CD4-positive, CD25-positive, alpha-beta regulatory T cell (primary cell): ENCODE measurements around the gene HMGCR. TPM values are rescaled to one million over a fixed set of nuclear protein-coding genes. Genes with fewer than 3 reads are reported as not detected.
"Not testable (repeated sequence)": the region's sequence is repeated elsewhere in the genome, so short reads cannot be mapped to it uniquely, and the experiment has no call there.

ENCODE experiments used
- ATAC-seq, 2 donors: fragments of 150-1000 bp; cut with Tn5 transposase; one replicate each; pipeline ENCODE4 v1.10.0; 2021; ENCODE audit warnings: low read depth in 2 of 2, moderate number of reproducible peaks in 2 of 2, moderate library complexity in 1 of 2
- DNase-seq, 3 donors: peaks; one replicate each; pipeline versions ENCODE4 v3.0.0 to v3.0.0-alpha.2; 2012 to 2022; ENCODE audit warnings: mixed read lengths in 1 of 3
- H3K27ac ChIP-seq: one replicate; pipeline ENCODE4 v1.7.0; 2013; ENCODE audit warnings: mild to moderate bottlenecking, low read length; ENCODE audit not compliant: insufficient read depth, poor library complexity, severe bottlenecking
- H3K27me3 ChIP-seq: one replicate; pipeline ENCODE4 v1.7.0; 2013; ENCODE audit warnings: low read length; ENCODE audit not compliant: control insufficient read depth, insufficient read depth
- H3K36me3 ChIP-seq: one replicate; pipeline ENCODE4 v1.7.0; 2013; ENCODE audit warnings: mild to moderate bottlenecking, low read length, moderate library complexity; ENCODE audit not compliant: control insufficient read depth, insufficient read depth
- H3K4me1 ChIP-seq: 2 replicates; pipeline ENCODE4 v1.7.0; 2013; ENCODE audit warnings: mild to moderate bottlenecking, low read length; ENCODE audit not compliant: insufficient read depth, control insufficient read depth, poor library complexity, severe bottlenecking
- H3K4me3 ChIP-seq: one replicate; pipeline ENCODE4 v1.7.0; 2013; ENCODE audit warnings: low read depth, mild to moderate bottlenecking, low read length, moderate library complexity
- H3K9me3 ChIP-seq, 2 experiments: 1 replicate in 1 of 2; 2 replicates in 1 of 2; pipeline ENCODE4 v1.7.0; 2013; ENCODE audit warnings: low read length in 2 of 2, mild to moderate bottlenecking in 1 of 2, moderate library complexity in 1 of 2; ENCODE audit not compliant: control insufficient read depth in 2 of 2
- H3K27ac Mint-ChIP-seq, 3 donors: one replicate each; pipeline ENCODE4 v1.8.0; 2020 to 2022; ENCODE audit warnings: mild to moderate bottlenecking in 3 of 3, mixed read lengths in 3 of 3, moderate library complexity in 2 of 3
- H3K27me3 Mint-ChIP-seq: one replicate; pipeline ENCODE4 v1.8.0; 2022; ENCODE audit warnings: mild to moderate bottlenecking, mixed read lengths
- H3K36me3 Mint-ChIP-seq: one replicate; pipeline ENCODE4 v1.8.0; 2020; ENCODE audit warnings: mixed read lengths
- H3K4me1 Mint-ChIP-seq, 4 donors: one replicate each; pipeline ENCODE4 v1.8.0; 2020 to 2022; ENCODE audit warnings: mixed read lengths in 4 of 4, mild to moderate bottlenecking in 1 of 4
- H3K4me3 Mint-ChIP-seq, 4 donors: one replicate each; pipeline ENCODE4 v1.8.0; 2020 to 2022; ENCODE audit warnings: mild to moderate bottlenecking in 4 of 4, mixed read lengths in 4 of 4, moderate library complexity in 3 of 4
- H3K9me3 Mint-ChIP-seq, 7 donors: one replicate each; pipeline ENCODE4 v1.8.0; 2020 to 2022; ENCODE audit warnings: mixed read lengths in 7 of 7, mild to moderate bottlenecking in 3 of 7, moderate library complexity in 2 of 7
- polyA plus RNA-seq, 4 donors: library from polyadenylated mRNA; unstranded; fragments of 300-500 nt; fragmentation: Illumina TruSeq; gene quantifications; one replicate each; pipeline ENCODE4 v1.2.3, GENCODE V29; 2021
- total RNA-seq: library from RNA; stranded (reverse); gene quantifications from one replicate; pipeline ENCODE4 v1.2.3, GENCODE V29; 2022

Gene HMGCR
- total and polyA plus RNA-seq, 5 donors from 2014 or later: 10.5 to 40.0 (median 13.4) TPM

DNA sequence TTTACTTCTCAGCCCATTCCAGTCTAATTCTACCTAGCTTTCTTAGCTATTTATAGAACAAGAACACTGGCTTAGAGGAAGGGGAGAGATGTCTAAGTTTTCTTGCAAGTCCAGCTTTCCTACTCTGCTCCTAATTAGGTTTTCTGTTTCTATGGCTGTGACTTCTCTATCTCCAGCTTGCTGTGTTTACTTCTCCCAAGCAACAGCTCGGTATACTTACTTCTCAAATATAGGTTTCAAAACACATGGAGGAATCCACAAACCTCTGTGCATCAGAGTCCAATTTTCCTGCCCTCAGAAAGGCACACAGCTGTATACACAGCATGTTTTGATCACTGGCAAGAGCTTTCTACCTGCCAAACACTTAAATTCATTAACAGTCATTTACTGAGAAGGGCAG, 17.4 kb upstream of the HMGCR start:
- H3K4me3 ChIP-seq: no peak overlapping the region
- no peaks in the 10 kb centered on the region for H3K9me3 ChIP-seq
- DNase-seq (no peak), ATAC-seq (no peak)
- no peaks in the 10 kb centered on the region for H3K4me1 ChIP-seq
- Mint-ChIP-seq H3K27me3 (peaks cover 14% of the 10 kb centered on the region), H3K4me1 (no peaks in the 10 kb centered on the region), H3K36me3 (no peaks in the 10 kb centered on the region), H3K9me3 (peaks cover 0 to 2% (median 0%) of the 10 kb centered on the region in 7 donors), H3K4me3 (no peak overlapping the region), H3K27ac (no peak overlapping the region)
- H3K27me3 ChIP-seq: no peaks in the 10 kb centered on the region
- H3K36me3 ChIP-seq: no peaks in the 10 kb centered on the region
- no peak overlapping the region for H3K27ac ChIP-seq

DNA sequence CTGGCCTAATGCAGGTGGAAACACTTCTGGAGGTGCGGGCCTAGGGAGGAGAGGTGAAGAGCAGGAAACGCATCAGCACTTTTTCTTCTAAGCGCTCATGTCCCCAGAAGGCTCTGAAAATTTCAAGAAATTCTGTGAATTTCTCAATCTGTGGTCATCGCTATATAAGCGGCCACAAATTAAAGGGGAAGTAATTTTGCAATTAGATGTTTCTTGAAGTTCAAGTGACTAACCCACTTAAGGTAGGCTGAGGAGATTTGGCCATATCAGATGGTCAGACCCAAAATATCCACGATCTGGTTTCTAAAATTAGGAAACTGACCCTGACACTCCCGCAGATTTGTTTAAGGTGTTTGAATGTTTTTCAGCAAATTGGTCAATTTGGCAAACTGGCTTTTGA, 16.6 kb upstream of the HMGCR start:
- peaks cover 0 to 2% (median 0%) of the 10 kb centered on the region in 7 donors for H3K9me3 Mint-ChIP-seq
- Histone ChIP-seq H3K27ac (no peak overlapping the region), H3K36me3 (no peaks in the 10 kb centered on the region), H3K27me3 (no peaks in the 10 kb centered on the region), H3K4me1 (no peaks in the 10 kb centered on the region), H3K4me3 (no peak overlapping the region), H3K9me3 (no peaks in the 10 kb centered on the region)
- no peaks in the 10 kb centered on the region for H3K36me3 Mint-ChIP-seq
- H3K4me3 Mint-ChIP-seq: no peak overlapping the region
- ATAC-seq (no peak), DNase-seq (no peak)
- peaks cover 20% of the 10 kb centered on the region for H3K27me3 Mint-ChIP-seq
- H3K4me1 Mint-ChIP-seq: no peaks in the 10 kb centered on the region
- no peak overlapping the region for H3K27ac Mint-ChIP-seq

DNA sequence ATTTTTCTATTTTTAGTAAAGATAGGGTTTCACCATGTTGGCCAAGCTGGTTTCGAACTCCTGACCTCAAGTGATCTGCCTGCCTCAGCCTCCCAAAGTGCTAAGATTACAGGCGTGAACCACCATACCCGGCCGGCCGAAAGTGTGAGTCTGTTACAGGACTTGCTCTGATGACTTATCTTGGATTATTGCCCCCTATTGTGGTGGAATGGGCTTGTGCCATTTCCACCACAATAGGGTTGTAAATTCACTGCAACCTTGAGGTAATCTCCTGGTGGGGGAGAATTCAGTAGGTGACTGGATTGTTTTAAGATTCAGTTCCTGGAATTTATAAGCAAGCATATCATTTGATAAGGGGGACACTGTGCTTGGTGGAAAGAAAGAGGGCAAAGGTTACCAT, 15.0 kb upstream of the HMGCR start:
- Histone ChIP-seq H3K36me3 (no peaks in the 10 kb centered on the region), H3K4me3 (no peak overlapping the region), H3K4me1 (no peaks in the 10 kb centered on the region), H3K9me3 (no peaks in the 10 kb centered on the region), H3K27me3 (no peaks in the 10 kb centered on the region), H3K27ac (no peak overlapping the region)
- H3K4me3 Mint-ChIP-seq: no peak overlapping the region
- no peak for ATAC-seq
- H3K36me3 Mint-ChIP-seq: no peaks in the 10 kb centered on the region
- peaks cover 24% of the 10 kb centered on the region for H3K27me3 Mint-ChIP-seq
- peaks cover 0 to 2% (median 0%) of the 10 kb centered on the region in 7 donors for H3K9me3 Mint-ChIP-seq
- no peak overlapping the region for H3K27ac Mint-ChIP-seq
- H3K4me1 Mint-ChIP-seq: no peaks in the 10 kb centered on the region
- no peak for DNase-seq

DNA sequence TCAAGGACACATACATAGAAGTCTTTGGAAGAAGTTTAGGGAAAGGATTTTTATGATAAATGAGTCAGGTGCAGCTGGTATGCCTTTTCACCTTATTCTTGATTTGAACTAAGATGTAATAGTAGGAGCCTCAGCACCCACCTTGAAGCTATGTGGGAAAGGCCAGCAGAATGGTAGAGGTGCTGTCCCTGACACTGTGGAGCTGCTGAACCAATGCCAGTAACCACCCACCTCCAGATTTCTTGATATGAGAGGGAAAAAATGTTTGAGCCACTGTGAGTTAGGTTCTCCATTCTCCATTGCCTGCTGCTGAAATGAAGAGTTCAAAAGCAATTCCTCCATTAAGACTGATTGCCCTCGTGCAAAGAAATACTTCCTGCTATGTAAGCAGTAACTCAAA, 12.2 kb upstream of the HMGCR start:
- H3K27me3 Mint-ChIP-seq: peaks cover 29% of the 10 kb centered on the region
- Histone ChIP-seq H3K36me3 (no peaks in the 10 kb centered on the region), H3K4me1 (no peaks in the 10 kb centered on the region), H3K4me3 (no peak overlapping the region), H3K27ac (no peak overlapping the region), H3K27me3 (no peaks in the 10 kb centered on the region), H3K9me3 (no peaks in the 10 kb centered on the region)
- DNase-seq (no peak), ATAC-seq (no peak)
- no peaks in the 10 kb centered on the region for H3K36me3 Mint-ChIP-seq
- no peak overlapping the region for H3K27ac Mint-ChIP-seq
- peaks cover 0 to 2% (median 0%) of the 10 kb centered on the region in 7 donors for H3K9me3 Mint-ChIP-seq
- H3K4me3 Mint-ChIP-seq: no peak overlapping the region
- no peaks in the 10 kb centered on the region for H3K4me1 Mint-ChIP-seq

DNA sequence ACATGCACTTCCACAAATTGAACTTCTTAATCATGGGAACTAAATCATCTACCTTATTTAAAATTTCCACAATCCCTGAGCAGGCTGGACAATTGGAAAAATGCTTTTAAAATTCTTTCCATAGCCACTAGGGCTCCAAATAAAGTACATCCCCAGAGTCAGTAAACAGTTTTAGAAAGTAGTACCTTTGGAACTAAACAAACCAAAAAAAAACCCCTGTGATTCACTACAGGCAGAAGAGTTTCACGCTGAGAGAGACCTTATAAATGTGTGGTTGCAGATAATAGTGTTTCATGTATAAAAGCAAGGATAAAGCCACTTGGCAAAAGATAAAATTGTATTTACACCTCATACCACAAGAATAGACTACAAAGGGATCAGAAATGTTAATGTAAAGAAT, 11.8 kb upstream of the HMGCR start:
- ATAC-seq: no peak
- no peak overlapping the region for H3K27ac Mint-ChIP-seq
- peaks cover 0 to 2% (median 0%) of the 10 kb centered on the region in 7 donors for H3K9me3 Mint-ChIP-seq
- DNase-seq: no peak
- Histone ChIP-seq H3K4me3 (no peak overlapping the region), H3K36me3 (no peaks in the 10 kb centered on the region), H3K9me3 (no peaks in the 10 kb centered on the region), H3K27ac (no peak overlapping the region), H3K27me3 (no peaks in the 10 kb centered on the region), H3K4me1 (no peaks in the 10 kb centered on the region)
- no peaks in the 10 kb centered on the region for H3K36me3 Mint-ChIP-seq
- no peak overlapping the region for H3K4me3 Mint-ChIP-seq
- peaks cover 26% of the 10 kb centered on the region for H3K27me3 Mint-ChIP-seq
- H3K4me1 Mint-ChIP-seq: no peaks in the 10 kb centered on the region

DNA sequence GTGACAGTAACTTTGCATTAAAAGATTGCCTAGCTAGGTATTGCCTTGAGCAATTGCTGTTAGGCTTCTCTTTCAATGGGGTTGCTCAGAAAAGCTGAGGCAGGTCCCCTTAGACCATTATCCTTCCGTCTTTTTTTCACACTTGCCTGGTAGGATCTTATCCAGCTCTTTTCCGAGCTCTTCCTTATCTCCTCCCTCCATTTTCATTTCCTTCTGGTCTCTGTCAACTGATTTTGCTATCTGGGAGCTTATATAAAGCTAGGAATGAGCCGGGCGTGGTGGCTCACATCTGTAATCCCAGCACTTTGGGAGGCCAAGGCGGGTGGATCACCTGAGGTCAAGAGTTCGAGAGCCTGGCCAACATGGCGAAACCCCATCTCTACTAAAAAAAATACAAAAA, 6.6 kb upstream of the HMGCR start:
- H3K4me3 Mint-ChIP-seq: peak overlapping the region in 1 of 4 donors; percentile 33
- no peaks in the 10 kb centered on the region for H3K36me3 Mint-ChIP-seq
- no peaks in the 10 kb centered on the region for H3K4me1 Mint-ChIP-seq
- H3K4me3 ChIP-seq: no peak overlapping the region
- no peak overlapping the region for H3K27ac ChIP-seq
- peaks cover 19% of the 10 kb centered on the region for H3K27me3 Mint-ChIP-seq
- no peak overlapping the region for H3K27ac Mint-ChIP-seq
- H3K27me3 ChIP-seq: no peaks in the 10 kb centered on the region
- H3K9me3 Mint-ChIP-seq: no peaks in the 10 kb centered on the region
- ATAC-seq (no peak), DNase-seq (no peak)
- no peaks in the 10 kb centered on the region for H3K36me3 ChIP-seq
- H3K9me3 ChIP-seq: no peaks in the 10 kb centered on the region
- no peaks in the 10 kb centered on the region for H3K4me1 ChIP-seq

DNA sequence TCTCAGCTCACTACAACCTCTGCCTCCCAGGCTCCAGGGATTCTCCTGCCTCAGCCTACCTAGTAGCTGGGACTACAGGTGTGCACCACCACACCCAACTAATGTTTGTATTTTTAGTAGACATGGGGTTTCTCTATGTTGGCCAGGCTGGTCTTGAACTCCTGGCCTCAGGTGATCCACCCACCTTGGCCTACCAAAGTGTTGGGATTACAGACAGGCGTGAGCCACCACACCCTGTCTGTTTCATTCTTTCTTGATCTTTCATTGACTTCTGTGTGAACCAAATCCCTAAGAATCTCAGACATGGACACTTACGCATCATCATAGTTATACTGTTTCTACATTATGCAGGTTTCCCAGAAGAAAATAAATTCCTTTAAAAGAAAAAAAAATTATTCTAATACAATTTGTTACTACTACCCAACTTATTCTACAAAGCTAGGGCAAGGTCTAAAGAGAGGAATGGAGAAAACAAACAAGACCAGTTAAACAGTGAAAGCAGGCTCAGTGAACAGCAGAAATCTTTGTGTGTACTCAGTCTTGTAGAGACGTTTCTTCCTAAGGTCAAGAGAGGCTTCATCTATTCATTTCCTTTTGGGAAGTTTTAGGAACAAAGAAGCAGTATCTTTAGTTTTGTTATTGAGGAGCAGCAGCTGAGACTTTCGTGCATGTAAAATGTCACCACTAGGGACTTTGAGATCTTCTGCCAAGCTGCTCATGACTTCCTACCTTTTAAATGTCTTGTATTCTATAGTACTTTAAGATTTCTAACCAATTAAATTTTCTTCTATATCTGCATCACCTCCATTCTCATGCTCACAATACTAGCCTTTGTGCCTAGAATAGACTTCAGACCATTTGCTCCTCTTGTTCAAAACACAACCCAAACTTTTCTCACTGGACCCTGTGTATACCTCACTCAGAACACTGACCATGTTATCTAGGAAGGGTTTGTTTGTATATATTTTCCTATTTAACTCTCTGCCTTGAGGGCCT, 5.6 kb upstream of the HMGCR start:
- no peaks in the 10 kb centered on the region for H3K27me3 ChIP-seq
- no peaks in the 10 kb centered on the region for H3K9me3 ChIP-seq
- no peak overlapping the region for H3K27ac ChIP-seq
- Mint-ChIP-seq H3K27me3 (peaks cover 19% of the 10 kb centered on the region), H3K4me1 (no peaks in the 10 kb centered on the region), H3K4me3 (no peak overlapping the region), H3K9me3 (no peaks in the 10 kb centered on the region), H3K27ac (no peak overlapping the region), H3K36me3 (no peaks in the 10 kb centered on the region)
- DNase-seq (no peak), ATAC-seq (no peak)
- H3K4me3 ChIP-seq: no peak overlapping the region
- H3K36me3 ChIP-seq: no peaks in the 10 kb centered on the region
- H3K4me1 ChIP-seq: peaks cover 5% of the 10 kb centered on the region

DNA sequence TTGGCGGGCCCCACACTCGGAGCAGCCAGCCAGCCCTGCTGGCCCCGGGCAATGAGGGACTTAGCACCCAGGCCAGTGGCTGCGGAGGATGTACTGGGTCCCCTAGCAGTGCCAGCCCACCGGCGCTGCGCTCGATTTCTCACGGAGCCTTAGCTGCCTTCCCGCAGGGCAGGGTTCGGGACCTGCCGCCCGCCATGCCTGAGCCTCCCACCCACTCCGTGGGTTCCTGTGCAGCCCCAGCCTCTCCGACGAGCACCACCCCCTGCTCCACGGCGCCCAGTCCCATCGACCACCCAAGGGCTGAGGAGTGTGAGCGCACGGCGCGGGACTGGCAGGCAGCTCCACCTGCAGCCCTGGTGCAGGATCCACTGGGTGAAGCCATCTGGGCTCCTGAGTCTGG, 3.3 kb upstream of the HMGCR start:
- H3K9me3 ChIP-seq, H3K36me3 ChIP-seq, H3K4me3 Mint-ChIP-seq, H3K36me3 Mint-ChIP-seq, ATAC-seq, H3K27me3 ChIP-seq, H3K27ac Mint-ChIP-seq, H3K27ac ChIP-seq, DNase-seq, H3K4me3 ChIP-seq, H3K9me3 Mint-ChIP-seq: not testable (repeated sequence)
- H3K27me3 Mint-ChIP-seq: peaks cover 13% of the 10 kb centered on the region
- H3K4me1 Mint-ChIP-seq: peaks cover 8 to 13% (median 11%) of the 10 kb centered on the region in 4 donors
- peaks cover 21% of the 10 kb centered on the region for H3K4me1 ChIP-seq
